H1 (cell line): ENCODE results near the gene SUMF1. TPM values are rescaled to one million over a fixed set of nuclear protein-coding genes. Genes with fewer than 3 reads are reported as not detected.

ENCODE experiments used
- BACH1 ChIP-seq: IDR thresholded peaks from 2 replicates; pipeline ENCODE4 v1.6.1; 2012; ENCODE audit warnings: low read length, improper control_type of control experiment
- CTBP2 ChIP-seq: IDR thresholded peaks from 2 replicates; pipeline ENCODE4 v1.7.0; 2011; ENCODE audit warnings: borderline replicate concordance, mild to moderate bottlenecking, moderate library complexity, mixed read lengths, low read length; ENCODE audit not compliant: insufficient read depth, insufficient read length
- FOSL1 ChIP-seq: IDR thresholded peaks from 2 replicates; pipeline ENCODE4 v1.6.1; 2011; ENCODE audit warnings: mild to moderate bottlenecking, low read depth, low read length, moderate library complexity; ENCODE audit not compliant: insufficient read depth
- RXRA ChIP-seq: IDR thresholded peaks from 2 replicates; pipeline ENCODE4 v1.6.1; 2011; ENCODE audit warnings: low read depth, mild to moderate bottlenecking, low read length, moderate library complexity; ENCODE audit not compliant: insufficient read depth
- polyA plus RNA-seq, 7 experiments: library from polyadenylated mRNA; depleted of rRNA in 3 of 7; stranded (reverse) in 5 of 7; unstranded in 2 of 7; fragments of >200 nt in 5 of 7; fragments of 200-250 nt in 2 of 7; gene quantifications; 1 replicate in 5 of 7; 2 replicates in 1 of 7; 4 replicates in 1 of 7; pipeline versions ENCODE4 v1.2.1 to v1.2.3, GENCODE V29; 2011 to 2013; ENCODE audit warnings: missing spikeins in 2 of 7, mixed read lengths in 2 of 7
- total RNA-seq: library from RNA; stranded (reverse); fragmentation: NEBNext Ultra II Directional; extraction: Animal tissue kit (Norgen Biotek cat#: 25700); gene quantifications from 2 replicates; pipeline ENCODE4 v1.2.1, GENCODE V29; 2021

SUMF1 gene
- total and polyA plus RNA-seq, 2 of the 8 experiments (the other 6 are each of a cell fraction or from before 2014, with no cell fraction given) = 12.5 to 15.0 TPM

DNA sequence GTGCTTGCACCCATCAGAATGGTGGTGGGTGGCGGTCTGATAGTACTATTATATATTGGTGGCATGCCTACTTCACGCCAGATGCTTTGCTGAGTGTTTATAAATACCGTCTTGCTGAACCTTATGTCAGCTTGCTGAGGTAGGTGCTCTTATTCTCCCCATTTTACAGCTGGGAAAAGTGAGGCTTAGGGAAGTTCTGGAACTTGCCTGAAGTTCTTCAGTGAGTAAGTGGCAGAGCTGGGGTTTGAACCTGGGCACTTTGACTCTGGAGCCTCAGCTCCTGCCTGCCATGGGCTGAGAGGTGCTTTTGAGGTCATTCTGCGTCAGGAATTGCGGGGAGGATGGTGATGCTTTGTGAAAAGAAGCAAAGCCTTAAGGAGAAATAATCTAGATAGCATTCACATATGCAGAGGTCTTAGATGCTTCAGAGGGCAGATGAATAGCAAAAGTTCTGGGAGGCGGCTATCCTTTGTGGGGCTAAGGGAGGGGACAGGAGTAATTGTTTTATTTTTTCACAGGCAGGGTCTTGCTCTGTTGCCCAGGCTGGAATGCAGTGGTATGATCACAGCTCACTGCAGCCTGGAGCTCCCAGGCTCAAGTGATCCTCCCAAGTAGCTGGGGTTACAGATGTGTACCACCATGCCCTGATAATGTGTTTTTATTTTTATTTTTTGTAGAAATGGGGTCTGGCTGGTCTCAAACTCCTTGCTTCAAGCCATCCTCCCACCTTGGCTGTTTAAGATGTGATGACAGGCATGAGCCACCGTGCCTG is 44.6 kb upstream of the SUMF1 start (continued):
- TF ChIP-seq RXRA (no peak), CTBP2 (no peak), BACH1 (no peak), FOSL1 (no peak)
